ENCODE data around the gene FHIT.

Gene FHIT

DNA sequence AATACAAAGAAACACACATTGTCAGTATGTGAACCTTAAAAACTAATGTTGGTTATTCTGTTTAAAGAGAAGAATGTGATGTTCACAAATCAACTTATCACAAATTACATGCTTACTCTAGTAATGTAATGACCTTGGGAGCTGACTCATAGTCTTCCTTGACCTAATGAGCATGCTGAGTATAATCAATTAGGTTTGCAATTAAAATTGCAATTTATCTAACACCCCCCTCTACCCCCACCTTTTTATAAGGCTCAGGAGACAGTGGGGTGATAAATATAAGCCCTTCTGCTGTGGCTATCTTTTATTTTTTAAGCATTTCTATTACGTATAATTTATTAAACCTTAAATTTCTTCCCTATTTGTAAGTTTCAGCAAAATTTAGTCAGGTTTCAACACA lies 1253.7 kb downstream of the FHIT start:
- in situ Hi-C loops (cut with MboI; ENCODE audit: low sequenced_read_pairs, unreplicated experiment), result no loop called here
- no peak for DNase-seq (ENCODE audit: low spot score)
- no peak for TF ChIP-seq CTCF (IDR thresholded peaks at IDR 0.05; ENCODE audit: borderline replicate concordance, control extremely low read depth, extremely low read depth, insufficient read depth, missing control alignments)

DNA sequence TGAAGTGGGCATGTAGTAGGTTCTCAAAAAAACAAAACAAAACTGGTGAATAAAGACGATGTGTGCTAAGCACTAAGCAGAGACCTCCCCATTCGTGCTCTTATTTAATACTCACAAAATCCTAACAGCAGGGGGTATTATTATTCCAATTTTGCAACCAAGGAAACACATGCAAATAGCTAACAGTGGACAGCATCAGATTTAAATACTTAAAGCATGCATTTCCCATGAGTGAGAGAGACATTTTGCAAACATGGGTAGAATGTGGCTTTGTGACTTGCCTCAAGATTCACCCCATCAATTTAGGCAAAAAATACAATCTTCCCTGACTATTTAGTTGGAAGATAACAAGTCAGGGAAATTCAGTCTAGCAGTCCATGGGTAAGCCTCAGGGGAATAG lies 1255.2 kb downstream of the FHIT start:
- TF ChIP-seq CTCF (IDR thresholded peaks at IDR 0.05; ENCODE audit: borderline replicate concordance, control extremely low read depth, extremely low read depth, insufficient read depth, missing control alignments), result no peak
- DNase-seq (ENCODE audit: low spot score), result no peak
- in situ Hi-C loops (cut with MboI; ENCODE audit: low sequenced_read_pairs, unreplicated experiment), result no loop called here

GRCh38 chr3:59995563-59995962 lies 1255.7 kb downstream of the FHIT start:
- in situ Hi-C loops (cut with MboI; ENCODE audit: low sequenced_read_pairs, unreplicated experiment), result no loop called here
- TF ChIP-seq CTCF (IDR thresholded peaks at IDR 0.05; ENCODE audit: borderline replicate concordance, control extremely low read depth, extremely low read depth, insufficient read depth, missing control alignments), result no peak
- DNase-seq (ENCODE audit: low spot score), result no peak

- TF ChIP-seq CTCF (IDR thresholded peaks at IDR 0.05; ENCODE audit: borderline replicate concordance, control extremely low read depth, extremely low read depth, insufficient read depth, missing control alignments), result no peak
- in situ Hi-C loops (cut with MboI; ENCODE audit: low sequenced_read_pairs, unreplicated experiment), result no loop called here
Observed at GRCh38 chr3:59994732-59995304, 1256.4 kb downstream of the FHIT start.

GRCh38 chr3:59992578-59992977 lies 1258.7 kb downstream of the FHIT start:
- no peak for DNase-seq (ENCODE audit: low spot score)
- in situ Hi-C loops (cut with MboI; ENCODE audit: low sequenced_read_pairs, unreplicated experiment), result no loop called here
- TF ChIP-seq CTCF (IDR thresholded peaks at IDR 0.05; ENCODE audit: borderline replicate concordance, control extremely low read depth, extremely low read depth, insufficient read depth, missing control alignments), result no peak

More at GRCh38 chr3:59994732-59995304, 1256.4 kb downstream of the FHIT start:
- DNase-seq (ENCODE audit: low spot score), result no peak

GRCh38 chr3:59990915-59991314 lies 1260.3 kb downstream of the FHIT start:
- no peak for TF ChIP-seq CTCF (IDR thresholded peaks at IDR 0.05; ENCODE audit: borderline replicate concordance, control extremely low read depth, extremely low read depth, insufficient read depth, missing control alignments)
- in situ Hi-C loops (cut with MboI; ENCODE audit: low sequenced_read_pairs, unreplicated experiment), result no loop called here
- no peak for DNase-seq (ENCODE audit: low spot score)
